Skin epidermis (tissue), 12 donors: ENCODE data around the gene ANO1.

Experiments
- H3K27ac ChIP-seq, 21 experiments: fragments of 200-600 bp; sonication (generic) in 11 of 21; one replicate each; pipeline ENCODE4 v1.5.0; 2020; ENCODE audit warnings: mild to moderate bottlenecking in 3 of 21, inconsistent platforms in 2 of 21, moderate library complexity in 2 of 21
- H3K4me3 ChIP-seq, 7 experiments: fragments of 200-600 bp; sonication (generic) in 2 of 7; one replicate each; pipeline ENCODE4 v1.5.0; 2020; ENCODE audit warnings: inconsistent platforms in 2 of 7, mild to moderate bottlenecking in 2 of 7, moderate library complexity in 1 of 7

Gene ANO1

GRCh38 chr11:70068950-70069349 is 9.2 kb upstream of the ANO1 start:
- no peak overlapping the region for H3K27ac ChIP-seq
- no peak overlapping the region for H3K4me3 ChIP-seq

- Histone ChIP-seq H3K27ac (no peak overlapping the region), H3K4me3 (no peak overlapping the region)
Measured at GRCh38 chr11:70070706-70071105, 7.4 kb upstream of the ANO1 start.

GRCh38 chr11:70071996-70072395 is 6.1 kb upstream of the ANO1 start:
- H3K4me3 ChIP-seq: no peak overlapping the region
- H3K27ac ChIP-seq: no peak overlapping the region

- no peak overlapping the region for H3K4me3 ChIP-seq
- no peak overlapping the region for H3K27ac ChIP-seq
Measured at GRCh38 chr11:70072461-70072860, 5.7 kb upstream of the ANO1 start.

- Histone ChIP-seq H3K27ac (no peak overlapping the region), H3K4me3 (no peak overlapping the region)
Measured at GRCh38 chr11:70072861-70073755, 5.0 kb upstream of the ANO1 start.

- Histone ChIP-seq H3K27ac (no peak overlapping the region), H3K4me3 (no peak overlapping the region)
Measured at GRCh38 chr11:70073871-70074371, 4.2 kb upstream of the ANO1 start.

- H3K27ac ChIP-seq: no peak overlapping the region
- H3K4me3 ChIP-seq: no peak overlapping the region
Measured at GRCh38 chr11:70074746-70075145, 3.4 kb upstream of the ANO1 start.

DNA sequence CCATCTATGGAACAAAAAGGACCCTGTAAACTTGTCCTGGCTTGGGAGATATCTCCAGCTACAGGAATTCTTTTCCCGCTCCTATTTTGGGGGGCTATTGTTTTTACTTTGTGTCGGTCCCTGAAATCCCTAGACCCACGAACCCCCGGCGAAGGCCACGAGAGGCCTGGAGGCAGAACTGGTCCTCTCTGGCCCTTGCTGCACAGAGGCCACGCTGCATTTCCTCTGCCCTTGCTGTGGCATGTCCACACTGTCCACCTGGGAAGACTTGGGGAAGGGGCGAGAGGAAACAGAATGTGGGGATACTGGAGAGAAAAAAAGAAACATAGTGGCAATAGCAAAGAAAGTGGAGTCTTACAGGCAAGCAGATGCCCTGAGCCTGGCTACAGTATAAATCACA is 2.3 kb upstream of the ANO1 start:
- H3K4me3 ChIP-seq: no peak overlapping the region

GRCh38 chr11:70076461-70076931 is 1.6 kb upstream of the ANO1 start:
- Histone ChIP-seq H3K4me3 (no peak overlapping the region), H3K27ac (no peak overlapping the region)

More for the DNA sequence above, 2.3 kb upstream of the ANO1 start:
- no peak overlapping the region for H3K27ac ChIP-seq

DNA sequence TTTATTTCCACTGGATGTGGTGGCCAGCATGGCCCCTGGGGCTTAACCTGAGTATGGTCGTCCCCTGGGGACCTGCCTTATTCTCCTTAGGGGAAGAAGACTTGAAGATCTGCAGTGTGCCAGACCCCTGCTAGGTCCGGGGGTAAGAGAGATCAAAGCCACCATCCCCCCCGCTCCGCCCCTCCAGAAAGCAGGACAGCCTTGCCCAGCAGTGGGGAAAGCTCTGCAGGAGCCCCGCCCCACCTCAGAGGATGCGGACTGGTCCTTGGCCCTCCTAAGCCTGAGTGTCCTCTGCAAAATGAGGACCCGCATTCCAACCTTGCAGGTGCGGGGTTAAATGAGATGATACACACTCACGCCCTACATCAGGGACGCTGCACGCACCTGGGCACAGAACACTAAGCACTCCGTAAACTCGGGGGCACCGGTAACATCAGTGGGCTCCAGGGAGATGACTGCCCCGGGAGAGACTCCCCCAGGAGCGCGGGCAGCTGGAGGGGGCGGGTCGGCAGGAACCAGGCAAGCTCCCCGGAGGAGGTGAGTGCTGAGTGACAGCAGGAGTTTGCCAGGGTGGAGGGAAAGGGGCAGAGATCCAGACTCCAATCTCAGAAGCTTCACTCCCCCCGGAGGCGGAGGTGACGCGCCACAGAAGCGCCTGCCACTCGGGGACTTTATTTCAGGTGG is 564 bp upstream of the ANO1 start:
- Histone ChIP-seq H3K4me3 (peak overlapping the region in 4 of 7 experiments; percentile 24 to 38 (median 30)), H3K27ac (peak overlapping the region in 7 of 21 experiments; percentile 2 to 70 (median 57))

- Histone ChIP-seq H3K4me3 (peak overlapping the region in 6 of 7 experiments; percentile 1 to 38 (median 26)), H3K27ac (peak overlapping the region in 13 of 21 experiments; percentile 12 to 70 (median 62))
Measured at GRCh38 chr11:70078781-70079616, 882 bp downstream of the ANO1 start.

GRCh38 chr11:70079691-70080090 is 1.6 kb downstream of the ANO1 start:
- Histone ChIP-seq H3K4me3 (peak overlapping the region in 2 of 7 experiments; percentile 30 to 38), H3K27ac (peak overlapping the region in 5 of 21 experiments; percentile 37 to 70 (median 62))

DNA sequence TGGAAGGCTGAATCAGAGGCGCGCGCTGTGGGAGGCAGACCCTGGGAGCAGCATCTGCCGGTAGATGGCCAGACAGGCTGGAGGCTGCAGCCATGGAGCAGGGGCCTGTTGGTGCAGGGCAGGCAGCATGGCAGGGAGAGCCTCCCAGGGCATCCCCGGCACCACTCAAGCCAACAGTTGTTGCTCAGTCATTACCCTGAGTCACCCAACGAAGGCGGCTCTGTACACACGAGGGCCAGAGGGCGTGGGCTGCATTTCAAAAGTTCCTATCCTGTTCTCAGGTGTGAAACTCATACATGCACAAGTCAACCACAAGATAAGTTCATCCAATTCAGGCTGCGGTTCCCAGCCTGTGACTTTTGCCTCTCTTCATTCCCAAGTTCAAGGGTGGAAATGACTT is 2.6 kb downstream of the ANO1 start:
- Histone ChIP-seq H3K4me3 (no peak overlapping the region), H3K27ac (no peak overlapping the region)

- no peak overlapping the region for H3K27ac ChIP-seq
- H3K4me3 ChIP-seq: no peak overlapping the region
Measured at GRCh38 chr11:70082829-70083228, 4.7 kb downstream of the ANO1 start.

- Histone ChIP-seq H3K27ac (no peak overlapping the region), H3K4me3 (no peak overlapping the region)
Measured at GRCh38 chr11:70084046-70084984, 6.2 kb downstream of the ANO1 start.

DNA sequence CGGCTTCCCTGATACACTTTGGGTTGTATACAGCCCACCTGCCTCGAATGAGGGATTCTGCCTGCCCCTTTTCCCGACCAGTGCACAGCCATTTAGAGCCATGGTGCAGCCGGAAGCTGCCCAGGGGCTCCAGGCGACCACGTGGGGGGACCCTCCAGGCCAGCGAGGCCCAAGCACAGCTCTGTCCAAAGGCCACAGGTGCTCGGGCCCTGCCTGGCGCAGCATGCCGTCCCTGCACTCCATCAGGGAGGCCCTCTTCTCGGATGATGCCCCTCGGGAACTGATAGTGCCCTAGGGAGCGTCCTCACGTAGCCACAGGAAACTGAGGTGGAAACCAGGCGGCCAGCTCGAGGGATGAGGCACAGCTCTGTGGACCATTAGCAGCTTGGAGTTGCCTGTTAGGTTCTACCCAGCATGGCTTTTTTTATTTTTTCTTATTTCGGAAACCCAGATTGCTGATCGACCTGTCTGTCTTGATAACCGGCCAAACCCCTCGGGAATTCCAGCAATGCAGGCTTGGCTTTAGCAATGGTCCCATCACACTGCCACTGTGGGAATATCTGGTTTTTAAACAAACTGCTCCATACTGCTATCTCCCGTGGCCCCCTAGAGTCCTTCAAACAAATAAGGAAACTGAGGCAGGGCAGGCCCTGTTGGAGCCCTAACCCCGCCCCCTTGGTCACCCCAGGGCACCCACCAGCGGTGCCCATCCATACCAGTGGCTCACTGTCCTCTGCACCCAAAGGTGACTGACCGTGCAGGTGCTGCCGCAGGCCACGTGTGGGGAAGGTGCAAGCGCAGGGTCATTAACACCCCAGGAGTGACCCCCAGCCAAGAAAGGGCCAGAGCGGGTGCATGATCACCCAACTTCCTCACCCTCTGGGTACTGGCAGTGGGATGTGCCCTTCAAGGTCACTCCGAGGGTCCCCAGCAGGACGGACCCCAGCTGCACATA is 8.0 kb downstream of the ANO1 start:
- Histone ChIP-seq H3K4me3 (no peak overlapping the region), H3K27ac (no peak overlapping the region)

- Histone ChIP-seq H3K4me3 (no peak overlapping the region), H3K27ac (no peak overlapping the region)
Measured at GRCh38 chr11:70087446-70088167, 9.5 kb downstream of the ANO1 start.
